Middle frontal gyrus (tissue), 1 donor: ENCODE measurements around the gene GID8.
"Not testable (repeated sequence)": the region's sequence is repeated elsewhere in the genome, so short reads cannot be mapped to it uniquely, and the experiment has no call there.

Source experiments
- DNase-seq: peaks from one replicate; pipeline ENCODE4 v3.0.0-alpha.2; 2015; ENCODE audit warnings: low spot score; ENCODE audit errors: extremely low spot score

The GID8 gene

DNA sequence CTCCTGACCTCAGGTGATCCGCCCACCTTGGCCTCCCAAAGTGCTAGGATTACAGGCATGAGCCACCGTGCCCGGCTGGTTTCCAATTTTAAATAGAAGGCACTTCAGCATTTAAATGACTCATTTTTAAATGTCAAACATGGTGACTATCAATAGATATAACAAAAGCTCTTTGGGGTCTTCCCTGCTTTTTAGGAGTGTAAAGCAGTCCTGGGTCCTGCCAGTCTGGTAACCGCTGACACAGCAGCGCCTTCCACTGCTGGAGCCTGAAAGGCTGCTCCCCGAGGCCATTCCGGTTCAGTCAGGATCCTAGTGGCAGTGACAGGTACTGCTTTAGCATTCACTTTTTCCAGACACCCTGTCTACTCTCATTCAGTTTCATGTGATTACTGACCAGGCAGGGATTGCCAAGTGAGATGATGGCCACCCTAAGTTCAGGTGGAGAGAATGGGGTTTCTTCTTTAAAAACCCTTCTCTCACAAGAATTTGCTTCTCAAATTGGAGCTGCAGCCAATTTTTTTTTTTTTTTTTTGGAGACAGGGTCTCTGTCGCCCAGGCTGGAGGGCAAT is 16.7 kb upstream of the GID8 start:
- DNase-seq, result no peak

GRCh38 chr20:62922451-62922921 is 15.5 kb upstream of the GID8 start:
- no peak for DNase-seq

- not testable (repeated sequence) for DNase-seq
Observed at GRCh38 chr20:62923059-62923668, 14.8 kb upstream of the GID8 start.

GRCh38 chr20:62923669-62924441 is 14.1 kb upstream of the GID8 start:
- DNase-seq, result no peak

DNA sequence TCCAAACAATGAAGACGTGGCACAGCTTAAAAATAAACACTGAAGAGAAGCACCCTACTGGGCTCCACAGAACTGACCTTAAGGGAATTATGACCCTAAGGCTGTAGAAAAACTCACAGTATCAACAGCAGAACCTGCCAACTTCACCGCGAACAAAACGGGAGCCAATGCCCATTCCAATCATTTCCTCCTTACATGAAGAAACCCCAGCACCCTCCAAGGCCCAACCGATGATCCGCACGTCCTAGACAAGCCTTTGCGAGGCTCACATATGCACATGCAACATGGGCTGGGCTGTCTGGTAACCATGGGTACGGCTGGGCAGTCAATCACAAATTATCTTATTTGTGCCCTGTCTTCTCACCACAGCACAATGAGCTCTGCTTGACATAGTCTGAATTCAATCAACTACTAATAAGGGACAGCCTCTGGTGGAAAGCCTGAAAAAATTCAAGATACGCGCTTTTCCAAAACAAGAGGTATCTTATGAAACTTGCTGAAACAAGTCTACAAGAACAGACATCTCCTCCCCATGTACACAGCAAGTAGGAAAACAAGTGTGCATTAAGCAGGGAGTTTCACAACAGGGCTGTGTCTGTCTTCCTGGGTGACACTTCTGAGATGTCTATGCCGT is 13.4 kb upstream of the GID8 start:
- DNase-seq, result no peak

DNA sequence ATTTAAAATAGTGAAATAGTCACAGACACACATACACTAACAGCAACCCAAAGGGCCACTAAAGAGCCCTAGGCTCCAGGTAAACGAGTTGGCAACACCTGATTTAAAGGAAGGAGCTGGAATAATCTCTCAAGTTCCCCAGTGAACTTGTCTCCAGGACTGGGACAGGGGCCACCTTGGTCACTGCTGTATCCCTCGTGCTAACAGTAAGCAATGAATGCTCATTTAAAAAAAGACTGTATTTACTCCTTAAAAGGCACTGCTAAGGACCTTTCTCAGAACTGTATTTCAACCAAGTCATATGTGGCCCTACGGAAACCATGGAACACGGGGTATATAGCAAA is 12.9 kb upstream of the GID8 start:
- no peak for DNase-seq

- DNase-seq, result no peak
Observed at GRCh38 chr20:62925420-62926228, 12.3 kb upstream of the GID8 start.

DNA sequence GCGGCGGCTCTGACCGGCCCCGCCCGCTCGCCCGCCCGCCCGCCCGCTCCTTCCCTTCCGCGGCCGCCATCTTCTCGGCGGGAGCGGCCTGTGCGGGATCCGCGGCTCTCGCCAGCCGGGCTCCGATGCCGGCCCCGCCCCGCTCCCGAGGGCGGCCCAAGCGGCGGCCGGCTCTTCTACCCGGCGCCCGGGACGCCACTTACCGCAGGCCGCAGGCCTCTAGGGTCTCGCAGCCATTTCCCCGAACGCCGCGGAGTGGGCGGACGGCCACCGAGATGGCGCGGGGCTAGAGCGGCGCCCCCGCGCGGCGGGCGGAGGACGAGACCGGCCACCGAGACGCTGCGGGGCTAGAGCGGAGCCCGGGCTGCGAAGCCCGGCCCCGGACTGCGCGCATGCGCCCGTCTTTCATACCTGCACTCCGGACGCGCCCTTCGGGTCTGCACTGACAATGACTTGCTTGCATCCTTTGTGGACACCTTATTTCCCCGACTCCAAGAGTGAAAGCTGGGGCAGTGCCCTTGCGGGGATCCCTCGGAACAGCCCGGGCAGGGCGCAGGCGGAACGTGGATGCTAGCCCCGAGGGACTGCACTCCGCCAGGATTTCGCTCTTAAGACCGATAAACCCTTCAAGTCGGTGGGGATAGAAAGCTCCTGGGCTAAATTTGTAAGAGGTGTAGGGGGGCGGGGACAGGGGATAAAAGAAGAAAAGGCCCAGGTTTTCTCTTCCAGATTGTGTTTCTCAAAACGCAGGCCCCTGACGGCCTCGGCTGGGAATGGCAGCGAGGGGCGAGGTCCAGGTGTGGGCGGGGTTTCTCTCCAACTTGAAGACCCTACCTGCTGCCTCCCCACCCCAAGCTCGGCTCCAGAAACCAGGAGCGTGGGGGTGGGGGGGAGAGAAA is 11.5 kb upstream of the GID8 start, which contains the start of gene DIDO1:
DIDO1 (minus strand) TSS at position 277 of the 899 bp plus-strand sequence.
- DNase-seq, result peak; percentile 87

DNA sequence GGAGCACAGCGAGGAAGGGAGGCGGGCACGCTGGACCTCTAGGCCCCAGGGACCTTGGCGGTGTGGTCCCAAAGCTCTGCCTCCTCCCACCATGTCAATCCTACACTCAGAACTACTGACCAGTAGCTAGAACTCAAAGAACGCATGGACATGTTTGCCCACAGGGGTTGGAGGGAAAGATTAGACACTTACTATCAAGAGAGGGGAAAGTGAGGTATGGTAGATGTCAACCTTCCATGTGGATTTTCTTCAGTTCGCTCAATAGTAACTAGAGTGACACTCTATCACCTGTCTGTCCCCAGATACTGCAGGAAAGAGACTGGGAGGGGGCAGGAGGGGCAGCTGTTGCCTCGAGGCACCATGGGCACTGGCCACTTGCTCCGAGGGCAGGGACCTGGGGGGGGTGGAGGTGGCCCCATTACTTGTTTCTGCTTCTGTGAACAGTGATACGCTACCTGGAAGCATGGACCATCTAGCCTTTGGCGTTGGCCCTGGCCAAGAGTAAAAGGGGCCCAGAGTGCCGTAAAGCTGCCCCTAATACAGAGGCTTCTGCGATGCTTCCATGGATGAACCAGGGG is 10.7 kb upstream of the GID8 start:
- no peak for DNase-seq

- no peak for DNase-seq
Observed at GRCh38 chr20:62928246-62928939, 9.6 kb upstream of the GID8 start.

GRCh38 chr20:62929051-62929538 is 8.9 kb upstream of the GID8 start:
- DNase-seq, result no peak

DNA sequence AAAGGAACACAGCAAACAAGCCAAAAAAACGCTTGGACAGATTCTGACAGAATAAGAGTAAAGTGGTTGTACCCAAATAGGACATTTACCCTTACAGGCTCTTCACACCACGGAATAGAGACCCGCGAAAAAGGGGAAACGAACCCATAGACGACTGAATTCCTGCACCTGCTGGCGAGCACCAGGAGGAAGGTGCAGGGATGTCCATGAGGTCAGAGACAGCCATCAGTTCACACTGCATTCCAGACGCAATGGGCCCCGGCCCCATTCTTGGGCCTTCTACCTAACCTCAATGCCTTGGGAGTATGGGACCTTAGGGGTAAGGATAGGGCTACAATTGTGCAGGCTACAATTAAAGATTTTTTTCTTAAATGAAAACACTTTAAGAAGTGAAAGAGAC is 6.5 kb upstream of the GID8 start:
- no peak for DNase-seq

GRCh38 chr20:62933966-62934365 is 4.0 kb upstream of the GID8 start:
- no peak for DNase-seq

DNA sequence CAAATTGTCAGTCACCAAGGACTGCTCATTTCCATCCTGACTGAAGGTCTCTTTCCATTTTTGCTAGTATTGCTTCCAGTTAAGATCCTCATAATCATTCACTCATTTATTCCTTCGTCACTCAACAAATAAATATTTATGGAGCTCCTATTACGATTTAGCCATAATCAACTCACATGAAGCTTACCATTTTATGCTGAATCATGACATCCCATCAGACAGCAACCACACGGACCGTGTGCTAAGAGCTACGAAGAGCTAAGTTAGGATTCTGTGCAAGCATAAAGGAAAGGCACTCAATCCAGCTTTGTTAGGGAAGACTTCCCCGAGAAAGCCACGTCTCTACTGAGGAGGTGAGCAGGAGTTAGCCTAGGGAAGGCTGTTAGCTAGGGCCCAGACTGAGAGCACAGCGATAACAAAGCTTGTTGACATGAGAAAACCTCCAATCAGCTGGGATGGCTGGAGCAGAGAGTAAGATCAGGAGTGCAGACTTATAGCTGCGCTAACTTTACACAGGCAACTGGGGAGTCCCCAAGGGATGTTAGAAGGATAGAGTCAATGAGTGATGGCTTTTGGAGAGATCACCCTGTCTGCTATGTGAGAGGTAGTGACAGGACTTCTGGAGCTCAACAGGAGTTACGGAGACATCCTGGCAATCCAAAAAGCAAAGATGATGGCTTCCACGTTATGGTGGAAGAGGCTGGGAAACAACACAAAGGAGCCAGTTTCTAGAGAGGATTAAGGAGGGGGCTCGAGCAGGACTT is 2.6 kb upstream of the GID8 start:
- no peak for DNase-seq

GRCh38 chr20:62935968-62936585 is 1.9 kb upstream of the GID8 start:
- no peak for DNase-seq

DNA sequence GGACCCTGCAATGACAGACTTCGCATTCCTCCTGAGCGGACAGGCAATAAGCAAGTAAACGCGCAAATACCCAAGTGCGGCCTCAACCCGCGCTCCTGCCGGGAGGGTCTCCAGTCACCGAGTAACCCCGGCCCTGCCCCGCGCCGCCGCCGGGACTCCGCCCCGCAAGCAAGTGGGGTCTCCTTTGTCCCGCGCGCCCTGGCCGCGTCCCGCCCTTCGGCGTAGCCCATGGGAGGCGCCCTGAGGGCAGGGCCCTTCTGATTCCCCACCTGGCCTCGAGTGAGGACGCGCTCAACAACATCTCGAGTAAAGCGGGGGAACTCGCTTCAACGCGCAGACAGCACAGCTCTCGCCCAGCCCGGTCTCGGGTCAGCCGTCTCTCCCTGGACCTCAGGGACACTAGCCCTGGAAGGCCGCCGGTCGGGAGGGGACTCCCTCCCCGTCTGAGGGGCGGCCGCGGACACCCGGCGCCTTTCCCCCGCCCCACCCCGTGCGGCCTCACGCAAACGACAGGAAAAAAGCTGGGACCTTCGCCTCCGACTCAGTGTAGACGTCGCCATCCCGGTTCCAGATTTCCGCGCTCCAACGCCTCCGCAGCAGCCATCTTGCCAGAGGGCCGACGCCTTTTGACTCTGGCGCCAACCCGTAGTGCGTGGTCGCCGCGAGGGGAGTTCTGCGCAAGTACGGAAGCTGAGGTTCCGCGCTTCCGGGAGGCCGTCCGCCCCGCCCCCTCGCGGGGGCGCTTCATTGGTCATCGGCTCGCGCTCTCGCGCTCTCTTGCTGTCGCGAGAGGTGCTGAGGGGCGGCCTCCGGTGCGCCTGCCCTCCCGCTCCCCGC is 461 bp upstream of the GID8 start:
- DNase-seq, result peak; percentile 91

- no peak for DNase-seq
Observed at GRCh38 chr20:62940875-62941274, 2.9 kb downstream of the GID8 start.
